CD4-positive, alpha-beta T cell treated with Interleukin-4 for 1 hour (primary cell): ENCODE data around the gene EIF2B5.
"Not testable (repeated sequence)": the region's sequence is repeated elsewhere in the genome, so short reads cannot be mapped to it uniquely, and the experiment has no call there.

ENCODE experiments used
- DNase-seq, 2 donors: peaks; one replicate each; pipeline ENCODE4 v3.0.0-alpha.2; 2020 to 2022

The EIF2B5 gene

DNA sequence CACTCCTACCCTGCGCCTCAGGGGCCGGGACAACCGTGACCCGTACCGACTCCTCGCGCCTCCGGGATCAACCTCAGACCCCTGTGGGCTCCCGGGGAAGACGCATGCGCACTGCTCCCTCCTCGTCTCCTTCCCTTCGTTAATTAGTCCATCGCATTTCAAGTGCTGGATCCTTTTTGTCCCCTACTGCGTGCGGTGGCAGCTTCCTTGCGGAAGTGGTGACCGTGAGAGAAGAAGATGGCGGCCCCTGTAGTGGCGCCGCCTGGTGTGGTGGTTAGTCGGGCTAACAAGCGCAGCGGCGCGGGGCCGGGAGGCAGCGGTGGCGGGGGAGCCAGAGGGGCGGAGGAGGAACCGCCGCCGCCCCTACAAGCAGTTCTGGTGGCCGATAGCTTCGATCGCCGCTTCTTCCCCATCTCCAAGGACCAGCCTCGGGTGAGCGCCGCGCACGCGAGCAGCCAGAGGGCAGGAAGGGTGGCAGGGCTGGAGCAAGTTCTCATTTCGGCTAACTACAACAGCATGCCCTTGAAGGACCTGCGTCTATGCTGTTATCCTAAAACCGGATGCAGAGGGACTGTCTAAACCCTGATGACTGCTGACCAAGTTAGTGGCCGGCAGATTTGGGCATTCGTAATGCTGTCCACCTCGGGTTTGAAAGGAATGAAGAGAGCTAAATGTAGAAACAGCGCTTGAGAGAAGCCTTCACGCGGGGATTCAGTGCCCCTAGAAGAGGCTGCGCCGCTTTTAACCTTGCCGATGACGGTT lies at the start of gene EIF2B5:
Gene EIF2B5, plus strand, starts transcription at position 210 of the 762 bp plus-strand sequence. Its CDS starts 28 bp downstream, at position 238.
- DNase-seq = peak; percentile 91 to 92

DNA sequence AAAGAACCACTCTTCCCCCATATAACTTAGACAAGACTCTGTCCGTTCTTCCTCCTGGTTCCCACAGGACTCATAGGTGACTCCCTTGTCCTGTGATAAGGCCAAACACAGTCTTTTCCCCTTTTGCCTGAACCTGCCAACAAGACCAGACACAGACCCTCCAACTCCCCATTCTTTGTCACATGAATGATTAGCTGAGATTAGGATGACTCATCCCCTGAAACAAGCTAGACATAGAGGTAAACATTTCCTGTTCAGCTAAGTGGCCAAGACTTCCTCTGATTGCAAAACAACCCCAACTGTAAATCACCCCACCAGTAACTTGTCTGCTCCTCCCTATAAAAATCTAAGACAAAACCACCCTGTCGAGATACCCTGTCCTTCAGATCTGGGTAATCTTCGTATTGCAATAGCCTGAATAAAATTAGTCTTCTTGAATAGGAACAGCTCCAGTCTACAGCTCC lies 49.7 kb upstream of the EIF2B5 start:
- no peak for DNase-seq

DNA sequence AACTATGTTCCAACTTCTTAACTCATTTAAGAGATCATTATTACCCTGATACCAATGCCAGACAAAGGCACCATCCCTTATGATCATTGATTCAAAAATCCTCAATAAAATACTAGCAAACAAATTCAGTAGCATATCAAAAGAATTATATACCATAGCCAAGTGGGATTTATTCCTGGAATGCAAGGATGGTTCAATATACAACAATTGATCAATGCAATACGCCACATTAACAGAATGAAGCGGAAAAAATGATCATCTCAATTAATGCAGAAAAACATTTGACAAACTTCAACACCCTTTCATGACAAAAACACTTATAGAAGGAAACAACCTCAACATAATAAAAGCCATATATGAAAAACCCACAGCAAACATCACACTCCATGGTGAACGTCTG lies 43.0 kb upstream of the EIF2B5 start:
- DNase-seq = no peak

DNA sequence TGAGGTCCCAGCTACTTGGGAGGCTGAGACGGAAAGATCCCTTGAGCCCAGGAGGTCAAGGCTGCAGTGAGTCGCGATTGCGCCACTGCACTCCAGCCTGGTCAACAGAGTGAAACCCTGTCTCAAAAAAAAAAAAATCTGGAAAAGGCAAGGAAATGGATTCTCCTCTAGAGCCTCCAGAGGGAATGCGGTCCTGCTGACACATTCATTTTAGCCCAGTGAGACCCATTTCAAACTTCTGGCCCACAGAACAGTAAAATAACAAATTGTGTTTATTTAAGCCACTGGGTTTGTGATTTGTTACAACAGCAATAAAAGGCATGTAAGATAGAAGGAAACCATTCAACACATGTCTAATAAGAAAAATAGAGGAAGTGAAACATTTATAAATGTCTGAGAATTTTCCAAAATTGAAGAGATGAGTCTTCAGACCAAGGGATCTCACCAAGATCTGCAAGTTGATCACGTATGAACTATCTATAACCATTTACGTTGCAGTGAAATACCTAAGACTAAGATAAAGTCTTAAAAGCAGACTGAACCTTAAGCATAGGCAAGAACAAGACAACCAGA lies 38.3 kb upstream of the EIF2B5 start, which contains the start of gene HTR3E:
Gene HTR3E, plus strand, starts transcription at position 254 of the 573 bp plus-strand sequence. CDS start 466 bp downstream, outside the sequence.
- DNase-seq = no peak

DNA sequence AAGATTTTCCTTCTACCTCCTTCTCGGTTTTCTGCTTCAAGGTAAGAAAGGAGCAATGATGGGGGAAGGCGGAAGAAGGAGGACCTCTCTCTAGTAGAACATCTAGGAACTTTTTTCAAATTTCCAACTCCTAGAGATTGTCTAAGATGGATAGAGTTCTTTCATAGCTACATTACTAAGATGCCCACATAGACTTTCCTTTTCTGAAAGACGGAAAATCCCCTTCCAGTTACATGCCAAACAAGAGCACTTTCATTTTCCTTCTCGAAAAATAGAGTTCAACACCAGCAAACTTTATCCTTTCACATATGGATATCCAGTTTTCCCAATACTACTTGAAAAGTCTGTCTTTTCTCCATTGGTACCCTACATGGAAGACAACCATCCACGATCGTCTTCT lies 37.6 kb upstream of the EIF2B5 start:
- no peak for DNase-seq

DNA sequence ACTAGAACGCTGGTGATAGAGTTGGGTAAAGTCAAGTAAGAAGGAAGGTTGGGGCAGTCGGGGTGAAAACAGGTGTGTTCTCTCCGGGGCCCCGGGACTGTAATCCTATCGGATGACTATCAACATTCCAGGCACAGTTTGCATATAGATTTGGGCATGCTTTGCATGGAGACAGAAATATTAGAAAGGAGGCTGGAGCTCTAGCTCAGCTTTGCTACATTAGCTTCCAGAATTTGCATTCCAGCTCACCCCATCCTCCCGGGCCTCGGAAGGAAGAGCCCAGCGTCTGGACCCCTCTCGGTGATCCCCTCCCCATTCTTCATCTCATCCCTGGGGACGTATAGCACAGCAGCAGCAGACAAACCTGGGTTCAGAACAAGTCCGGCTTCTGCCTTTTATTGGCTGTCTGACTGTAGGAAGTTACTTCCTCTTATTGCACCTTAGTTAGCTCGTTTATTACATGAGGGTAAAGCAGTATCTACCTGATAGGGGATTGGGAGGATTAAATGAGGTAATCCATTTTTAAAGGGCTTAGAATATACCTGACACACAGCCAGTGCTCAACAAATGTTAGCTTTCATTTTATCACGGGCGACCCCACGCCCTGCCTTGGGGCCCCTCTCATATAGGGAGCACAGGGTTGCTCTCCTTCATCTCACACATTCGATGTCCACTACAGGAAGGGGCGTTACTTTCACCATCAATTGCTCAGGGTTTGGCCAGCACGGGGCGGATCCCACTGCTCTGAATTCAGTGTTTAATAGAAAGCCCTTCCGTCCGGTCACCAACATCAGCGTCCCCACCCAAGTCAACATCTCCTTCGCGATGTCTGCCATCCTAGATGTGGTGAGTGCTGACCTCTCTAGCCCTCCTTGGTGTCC lies 35.1 kb upstream of the EIF2B5 start:
- no peak for DNase-seq

DNA sequence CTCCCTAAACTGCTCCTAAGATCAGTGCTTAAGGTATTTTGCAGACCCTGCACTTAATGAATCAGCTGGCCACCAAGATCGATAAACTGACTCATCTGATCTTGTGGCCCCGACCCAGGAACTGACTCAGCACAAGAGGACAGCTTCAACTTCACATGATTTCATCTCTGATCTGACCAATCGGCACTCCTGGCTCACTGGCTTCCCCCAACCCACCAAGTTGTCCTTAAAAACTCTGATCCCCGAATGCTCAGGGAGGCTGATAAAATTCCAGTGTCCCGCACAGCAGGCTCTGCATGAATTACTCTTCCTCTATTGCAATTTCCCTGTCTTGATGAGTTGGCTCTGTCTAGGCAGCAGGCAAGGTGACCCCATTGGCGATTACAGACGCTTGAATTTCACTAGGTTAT lies 24.8 kb upstream of the EIF2B5 start:
- DNase-seq = no peak

DNA sequence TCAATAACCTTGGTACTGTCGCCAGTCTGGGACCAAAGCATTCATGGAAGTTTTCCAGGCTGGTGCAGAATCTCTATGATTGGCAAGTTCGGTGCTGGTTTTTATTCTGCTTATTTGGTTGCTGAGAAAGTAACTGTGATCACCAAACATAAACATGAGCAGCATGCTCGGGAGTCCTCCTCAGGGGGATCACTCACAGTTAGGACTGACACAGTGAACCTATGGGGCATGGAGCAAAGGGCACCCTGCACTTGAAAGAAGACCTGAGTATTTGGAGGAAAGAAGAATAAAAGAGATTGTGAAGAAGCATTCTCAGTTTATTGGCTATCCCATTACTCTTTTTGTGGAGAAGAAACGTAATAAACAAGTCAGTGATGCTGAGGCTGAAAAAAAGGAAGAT lies 19.1 kb upstream of the EIF2B5 start:
- no peak for DNase-seq

DNA sequence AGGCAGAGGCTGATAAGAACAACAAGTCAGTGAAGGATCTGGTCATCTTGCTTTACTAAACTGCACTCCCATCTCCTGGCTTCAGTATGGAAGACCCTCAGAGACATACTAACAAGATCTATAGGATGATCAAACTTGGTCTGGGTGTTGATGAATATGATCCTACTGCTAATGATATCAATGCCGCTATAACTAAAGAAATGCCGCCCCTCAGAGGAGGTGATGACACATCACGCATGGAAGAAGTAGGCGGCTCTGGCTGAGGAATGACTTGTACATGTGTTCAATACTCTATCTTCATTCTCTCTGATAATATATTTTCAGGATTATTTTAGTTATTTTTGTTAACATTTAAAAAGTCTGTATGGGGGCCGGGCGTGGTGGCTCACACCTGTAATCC lies 17.5 kb upstream of the EIF2B5 start:
- DNase-seq = no peak

DNA sequence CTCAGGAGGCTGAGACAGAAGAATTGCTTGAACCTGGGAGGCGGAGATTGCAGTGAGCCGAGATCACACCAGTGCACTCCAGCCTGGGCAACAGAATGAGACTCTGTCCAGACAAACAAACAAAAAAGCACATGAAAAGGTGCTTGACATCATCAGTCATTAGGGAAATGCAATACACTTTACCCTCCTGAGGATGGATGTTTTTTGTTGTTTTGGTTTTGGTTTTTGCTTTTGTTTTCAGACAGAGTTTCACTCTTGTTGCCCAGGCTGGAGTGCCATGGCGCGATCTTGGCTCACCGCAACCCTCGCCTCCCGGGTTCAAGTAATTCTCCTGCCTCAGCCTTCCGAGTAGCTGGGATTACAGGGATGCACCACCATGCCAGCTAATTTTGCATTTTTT lies 14.1 kb upstream of the EIF2B5 start:
- not testable (repeated sequence) for DNase-seq

DNA sequence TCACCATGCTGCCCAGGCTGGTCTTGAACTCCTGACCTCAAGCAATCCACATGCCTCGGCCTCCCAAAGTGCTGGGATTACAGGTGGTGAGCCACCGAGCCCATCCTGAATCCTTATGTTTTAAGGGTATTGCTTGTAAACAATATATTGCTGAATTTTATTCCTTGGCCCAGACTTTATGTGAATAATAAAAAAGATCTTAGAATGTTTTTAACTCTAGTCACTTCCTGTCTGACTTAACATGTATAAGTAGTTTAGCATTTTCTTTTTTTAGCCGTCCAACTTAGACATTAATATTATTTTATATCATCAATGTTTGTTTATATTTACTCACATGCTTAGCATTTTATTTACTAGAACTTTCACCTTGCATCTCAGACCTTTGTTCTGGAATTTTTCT lies 9.2 kb upstream of the EIF2B5 start:
- DNase-seq = no peak

DNA sequence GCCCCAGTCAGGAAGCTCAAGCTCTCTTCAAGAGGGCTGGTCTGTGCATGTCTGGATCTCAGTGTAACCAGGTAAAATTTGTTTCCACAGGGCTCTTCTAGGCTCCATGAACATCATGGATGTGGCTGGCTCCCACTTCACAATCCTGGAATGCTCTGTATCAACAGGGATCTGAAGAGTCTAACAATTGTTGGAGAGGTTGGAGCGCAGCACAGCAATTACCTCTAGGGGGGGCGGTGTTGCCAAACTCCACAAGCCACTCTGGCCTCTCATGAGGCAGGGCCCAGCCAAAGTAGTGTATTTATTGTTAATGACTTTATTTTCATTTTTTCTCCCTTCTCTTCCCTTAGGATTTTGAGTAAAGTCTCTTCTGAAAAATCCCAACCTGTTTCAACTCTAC lies 6.1 kb upstream of the EIF2B5 start:
- DNase-seq = no peak

DNA sequence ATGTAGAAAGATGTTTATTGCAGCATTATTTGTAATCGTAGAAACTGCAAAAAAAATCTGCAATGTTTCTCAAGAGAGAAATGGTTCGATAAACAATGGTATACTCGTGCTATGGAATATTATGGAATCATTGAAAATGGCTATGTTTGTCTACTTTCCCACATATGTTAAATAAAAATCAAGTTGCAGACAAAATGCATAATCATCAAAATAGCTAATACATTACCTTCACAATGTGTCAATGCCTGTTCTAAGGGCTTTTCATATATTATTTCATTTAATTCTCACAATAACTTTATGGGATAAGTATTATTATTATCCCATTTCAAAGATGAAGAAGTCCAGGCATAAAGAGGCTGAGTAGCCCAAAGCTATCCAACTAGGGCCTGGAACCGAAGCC lies 2.2 kb upstream of the EIF2B5 start:
- no peak for DNase-seq

DNA sequence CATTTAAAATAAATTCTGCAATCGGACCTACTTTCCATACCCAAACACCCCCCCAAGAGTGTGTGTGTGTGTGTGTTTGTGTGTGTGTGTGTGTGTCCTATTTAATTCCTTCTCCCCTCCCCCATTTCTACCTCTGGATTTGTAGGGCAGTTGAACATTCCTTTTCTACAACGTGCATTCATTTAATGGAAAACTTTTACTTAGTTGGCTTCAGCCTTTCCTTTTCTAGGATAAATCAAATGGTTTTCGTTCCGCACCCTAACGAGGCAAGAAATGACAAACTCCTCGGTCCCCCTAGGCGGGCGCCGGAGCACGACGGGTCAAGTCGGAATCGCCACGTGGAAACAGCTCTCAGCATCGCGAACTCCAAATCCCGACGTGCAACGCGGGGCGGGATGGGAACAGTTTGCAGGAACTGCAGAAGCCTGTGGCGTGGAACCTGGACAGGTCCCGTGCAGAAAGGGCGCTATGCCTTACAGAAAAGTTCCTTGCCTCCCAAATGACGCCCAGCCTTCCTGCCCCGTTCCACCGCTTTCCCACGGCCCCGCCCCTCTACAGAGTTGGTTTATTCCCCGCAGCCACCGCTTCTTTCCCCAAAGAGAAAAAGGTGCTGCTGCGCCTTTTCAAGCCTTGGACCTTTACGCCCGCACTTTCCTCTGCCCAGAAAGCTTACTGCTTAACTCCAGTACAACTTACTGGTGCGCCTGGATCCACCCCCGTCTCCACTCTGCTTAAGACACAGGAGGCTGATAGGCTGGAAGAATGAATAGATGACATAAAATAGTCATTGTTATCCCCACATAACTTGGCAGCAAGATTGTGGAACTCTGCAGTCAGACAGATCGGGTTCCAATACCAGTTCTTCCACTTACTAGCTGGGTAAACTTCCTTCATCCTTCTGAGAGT lies 1.1 kb upstream of the EIF2B5 start:
- peak; percentile 48 to 50 for DNase-seq

DNA sequence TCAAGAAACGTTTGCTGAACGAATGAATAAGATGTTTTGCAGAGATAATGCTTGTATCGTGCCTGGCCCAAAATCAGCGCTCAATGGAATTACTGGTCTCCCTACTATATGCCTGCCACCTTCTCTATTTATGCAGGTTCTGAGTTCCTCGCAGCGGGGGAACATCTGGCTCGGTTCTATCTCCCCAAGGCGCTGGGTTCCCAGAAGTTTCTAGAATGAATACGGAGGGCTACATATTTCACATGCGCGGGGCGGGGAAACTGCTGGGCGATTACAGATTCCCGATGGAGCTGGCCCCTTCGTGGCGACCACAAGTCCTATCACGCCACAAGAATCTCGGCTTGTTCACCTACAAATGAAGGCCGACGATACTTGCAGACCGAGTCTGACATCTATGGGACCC lies 411 bp upstream of the EIF2B5 start:
- DNase-seq = no peak

DNA sequence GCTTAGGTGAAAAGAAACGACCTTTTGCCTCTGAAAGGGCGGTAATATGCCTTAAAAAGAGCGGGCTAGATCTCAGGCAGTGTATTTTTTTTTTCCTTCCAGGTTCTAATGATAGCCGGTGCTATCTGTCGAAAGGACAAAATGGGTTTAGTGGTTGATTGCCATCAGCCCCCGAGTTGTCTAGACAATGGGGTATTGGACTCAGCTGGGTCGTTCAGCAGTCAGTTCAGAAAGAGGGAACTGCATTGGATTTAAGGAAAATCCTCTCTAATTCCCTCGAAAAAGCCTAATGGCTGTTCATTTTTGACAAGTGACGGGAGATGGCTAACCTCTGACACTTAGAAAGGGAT lies 728 bp downstream of the EIF2B5 start:
- no peak for DNase-seq

DNA sequence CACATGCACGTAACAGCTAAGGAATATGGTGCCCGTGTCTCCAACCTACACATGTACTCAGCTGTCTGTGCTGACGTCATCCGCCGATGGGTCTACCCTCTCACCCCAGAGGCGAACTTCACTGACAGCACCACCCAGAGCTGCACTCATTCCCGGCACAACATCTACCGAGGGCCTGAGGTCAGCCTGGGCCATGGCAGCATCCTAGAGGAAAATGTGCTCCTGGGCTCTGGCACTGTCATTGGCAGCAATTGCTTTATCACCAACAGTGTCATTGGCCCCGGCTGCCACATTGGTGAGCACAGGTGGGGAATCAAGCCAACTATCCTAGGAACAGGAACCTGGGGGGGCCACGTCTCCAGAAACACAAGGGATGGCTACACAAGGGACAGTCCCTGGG lies 5.3 kb downstream of the EIF2B5 start:
- no peak for DNase-seq

DNA sequence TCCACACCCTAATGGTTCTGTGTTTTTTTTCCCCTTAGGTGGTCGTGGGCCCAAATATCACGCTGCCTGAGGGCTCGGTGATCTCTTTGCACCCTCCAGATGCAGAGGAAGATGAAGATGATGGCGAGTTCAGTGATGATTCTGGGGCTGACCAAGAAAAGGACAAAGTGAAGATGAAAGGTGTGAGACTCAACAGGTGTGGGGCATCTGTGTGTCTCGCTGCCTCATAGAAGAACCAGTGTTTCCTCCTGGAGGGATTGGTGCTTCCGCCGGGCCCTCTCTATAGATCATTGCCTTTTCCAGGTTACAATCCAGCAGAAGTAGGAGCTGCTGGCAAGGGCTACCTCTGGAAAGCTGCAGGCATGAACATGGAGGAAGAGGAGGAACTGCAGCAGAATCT lies 7.0 kb downstream of the EIF2B5 start:
- DNase-seq = no peak

DNA sequence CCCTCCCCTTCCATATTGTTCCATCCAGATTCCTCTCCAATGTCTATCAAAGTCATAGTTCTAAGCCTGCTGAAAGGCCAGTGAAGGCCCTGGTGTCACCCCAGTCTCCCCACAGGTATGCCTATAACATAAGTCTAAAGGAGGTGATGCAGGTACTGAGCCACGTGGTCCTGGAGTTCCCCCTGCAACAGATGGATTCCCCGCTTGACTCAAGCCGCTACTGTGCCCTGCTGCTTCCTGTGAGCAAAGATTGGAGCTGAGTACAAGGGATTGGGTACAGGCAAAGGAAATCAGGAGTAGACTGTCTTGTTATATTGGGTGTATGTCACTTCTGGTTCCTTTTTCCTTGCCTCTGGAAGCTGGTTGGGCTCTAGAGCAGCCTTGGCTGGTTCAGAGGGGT lies 8.2 kb downstream of the EIF2B5 start:
- DNase-seq = no peak

DNA sequence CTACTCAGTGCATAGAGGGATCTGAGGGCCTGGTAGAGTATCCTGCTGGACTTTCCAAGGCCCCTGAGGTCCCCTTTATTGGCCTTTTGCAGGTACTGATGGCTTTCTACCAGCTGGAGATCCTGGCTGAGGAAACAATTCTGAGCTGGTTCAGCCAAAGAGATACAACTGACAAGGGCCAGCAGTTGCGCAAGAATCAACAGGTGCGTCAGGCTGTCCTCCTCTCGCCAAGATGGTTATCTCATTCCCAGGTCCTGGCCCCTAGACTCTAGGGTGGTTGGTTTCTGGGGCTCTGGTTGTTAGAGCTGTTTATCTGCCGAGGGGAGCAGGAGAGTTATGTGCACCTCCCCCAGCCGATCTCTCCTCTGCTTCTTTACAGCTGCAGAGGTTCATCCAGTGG lies 9.3 kb downstream of the EIF2B5 start:
- DNase-seq = no peak

DNA sequence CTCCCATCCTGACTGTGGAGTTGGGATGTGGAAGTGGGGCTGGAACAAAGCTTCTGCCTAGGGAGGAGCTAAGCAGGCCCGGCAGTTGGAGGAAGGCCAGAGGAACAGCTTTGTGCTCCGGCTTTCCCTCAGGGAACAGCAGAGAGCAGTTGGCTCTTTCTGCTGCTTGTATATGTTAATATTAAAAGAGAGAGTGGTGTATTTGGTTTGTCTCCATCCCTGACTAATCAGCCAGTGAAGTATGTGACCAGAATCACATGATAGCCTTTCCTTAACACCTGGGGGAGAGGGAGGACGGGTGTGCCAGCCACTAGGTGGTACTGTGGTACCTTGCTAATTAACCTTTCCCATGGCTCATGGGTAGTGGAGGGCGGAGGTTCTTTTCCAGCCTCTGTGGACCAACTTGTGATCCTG lies 10.0 kb downstream of the EIF2B5 start:
- peak; percentile 41 to 42 for DNase-seq

DNA sequence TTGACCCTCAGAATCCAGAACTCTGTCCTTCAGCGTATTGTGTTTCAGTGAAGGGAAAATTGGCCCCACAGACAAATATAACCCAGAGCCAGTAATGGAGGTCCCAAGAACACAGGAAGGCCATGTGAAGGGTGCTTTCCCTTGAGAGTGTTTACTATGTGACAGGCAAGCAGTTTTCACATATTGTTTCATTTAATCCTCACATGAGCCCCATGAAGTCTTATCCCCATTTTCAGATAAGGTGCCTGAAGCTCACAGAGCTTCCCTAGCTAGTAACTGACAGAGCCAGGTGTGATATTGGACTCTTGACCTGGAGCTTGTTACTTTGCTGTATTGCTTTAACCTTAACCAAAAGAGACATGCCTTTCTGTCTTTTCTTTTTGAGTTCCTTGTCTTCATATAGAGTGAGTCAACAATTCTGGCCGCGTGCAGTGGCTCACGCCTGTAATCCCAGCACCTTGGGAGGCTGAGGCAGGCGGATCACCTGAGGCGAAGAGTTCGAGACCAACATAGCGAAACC lies 10.7 kb downstream of the EIF2B5 start:
- no peak for DNase-seq
